Mesothelial cell of epicardium (in vitro differentiated cells): ENCODE data around the gene DDX3X. TPM values are rescaled to one million over a fixed set of nuclear protein-coding genes. Genes with fewer than 3 reads are reported as not detected.
"Not testable (repeated sequence)": the region's sequence is repeated elsewhere in the genome, so short reads cannot be mapped to it uniquely, and the experiment has no call there.

Experiments used
- DNase-seq, 2 experiments: peaks; one replicate each; pipeline ENCODE4 v3.0.0; 2021; ENCODE audit warnings: low spot score in 2 of 2; ENCODE audit not compliant: unreplicated experiment in 2 of 2
- H3K27ac Mint-ChIP-seq: 2 replicates; pipeline ENCODE4 v1.8.0; 2021; ENCODE audit warnings: mixed read lengths
- H3K27me3 Mint-ChIP-seq: 2 replicates; pipeline ENCODE4 v1.8.0; 2021; ENCODE audit warnings: low read depth, mixed read lengths
- H3K36me3 Mint-ChIP-seq: 2 replicates; pipeline ENCODE4 v1.8.0; 2021; ENCODE audit warnings: mixed read lengths
- H3K4me1 Mint-ChIP-seq: 2 replicates; pipeline ENCODE4 v1.8.0; 2021; ENCODE audit warnings: mixed read lengths
- H3K4me3 Mint-ChIP-seq: 2 replicates; pipeline ENCODE4 v1.8.0; 2021; ENCODE audit warnings: mild to moderate bottlenecking, moderate library complexity, mixed read lengths
- H3K9me3 Mint-ChIP-seq: 2 replicates; pipeline ENCODE4 v1.8.0; 2021; ENCODE audit warnings: mixed read lengths
- total RNA-seq: library from RNA; stranded (reverse); gene quantifications from 3 replicates; pipeline ENCODE4 v1.2.1, GENCODE V29; 2021
- TF ChIP-seq, protein P1 (sequence below): fragments of 200-600 bp; sonication (generic); IDR thresholded peaks from one replicate; pipeline ENCODE4 v1.5.0; 2021; ENCODE audit warnings: antibody characterized with exemption; ENCODE audit not compliant: unreplicated experiment

DDX3X gene
- 301 to 305 TPM (median 303 TPM) in 3 replicates for total RNA-seq

DNA sequence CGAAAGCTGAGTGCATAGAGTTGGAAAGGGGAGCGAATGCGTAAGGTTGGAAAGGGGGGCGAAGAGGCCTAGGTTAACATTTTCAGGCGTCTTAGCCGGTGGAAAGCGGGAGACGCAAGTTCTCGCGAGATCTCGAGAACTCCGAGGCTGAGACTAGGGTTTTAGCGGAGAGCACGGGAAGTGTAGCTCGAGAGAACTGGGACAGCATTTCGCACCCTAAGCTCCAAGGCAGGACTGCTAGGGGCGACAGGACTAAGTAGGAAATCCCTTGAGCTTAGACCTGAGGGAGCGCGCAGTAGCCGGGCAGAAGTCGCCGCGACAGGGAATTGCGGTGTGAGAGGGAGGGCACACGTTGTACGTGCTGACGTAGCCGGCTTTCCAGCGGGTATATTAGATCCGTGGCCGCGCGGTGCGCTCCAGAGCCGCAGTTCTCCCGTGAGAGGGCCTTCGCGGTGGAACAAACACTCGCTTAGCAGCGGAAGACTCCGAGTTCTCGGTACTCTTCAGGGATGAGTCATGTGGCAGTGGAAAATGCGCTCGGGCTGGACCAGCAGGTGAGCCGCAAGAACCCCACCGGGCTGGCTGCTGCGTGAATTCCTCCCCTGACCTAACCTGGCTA, at the start of gene DDX3X:
Gene DDX3X (plus strand): TSS at position 419 of the 619 bp plus-strand sequence. CDS start 91 bp downstream, at position 510.
- Mint-ChIP-seq H3K36me3 (no peaks in the 10 kb centered on the region), H3K4me1 (peaks cover 26% of the 10 kb centered on the region), H3K4me3 (peak within 1 kb of the TSS; percentile 90)

DNA sequence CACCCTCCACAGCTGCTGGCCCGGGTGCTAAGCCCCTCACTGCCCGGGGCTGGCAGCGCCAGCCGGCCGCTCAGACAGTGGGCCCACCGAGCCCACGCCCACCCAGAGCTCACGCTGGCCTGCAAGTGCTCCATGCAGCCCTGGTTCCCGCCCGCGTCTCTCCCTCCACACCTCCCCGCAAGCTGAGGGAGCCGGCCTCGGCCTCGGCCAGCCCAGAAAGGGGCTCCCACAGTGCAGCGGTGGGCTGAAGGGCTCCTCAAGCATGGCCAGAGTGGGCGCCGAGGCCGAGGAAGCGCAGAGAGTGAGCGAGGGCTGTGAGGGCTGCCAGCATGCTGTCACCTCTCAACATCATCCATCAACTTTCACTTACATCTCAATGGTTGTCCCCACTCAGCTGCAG, 48.0 kb upstream of the DDX3X start:
- not testable (repeated sequence) for H3K4me1 Mint-ChIP-seq, H3K27me3 Mint-ChIP-seq, H3K36me3 Mint-ChIP-seq, DNase-seq, H3K27ac Mint-ChIP-seq, H3K4me3 Mint-ChIP-seq
- peaks cover 18% of the 10 kb centered on the region for H3K9me3 Mint-ChIP-seq

More for the DNA sequence above, at the start of gene DDX3X:
- Mint-ChIP-seq H3K27ac (peak within 1 kb of the TSS; percentile 100), H3K27me3 (no peaks in the 10 kb centered on the region), H3K9me3 (peaks cover 3% of the 10 kb centered on the region)
- TF ChIP-seq, protein P1, sequence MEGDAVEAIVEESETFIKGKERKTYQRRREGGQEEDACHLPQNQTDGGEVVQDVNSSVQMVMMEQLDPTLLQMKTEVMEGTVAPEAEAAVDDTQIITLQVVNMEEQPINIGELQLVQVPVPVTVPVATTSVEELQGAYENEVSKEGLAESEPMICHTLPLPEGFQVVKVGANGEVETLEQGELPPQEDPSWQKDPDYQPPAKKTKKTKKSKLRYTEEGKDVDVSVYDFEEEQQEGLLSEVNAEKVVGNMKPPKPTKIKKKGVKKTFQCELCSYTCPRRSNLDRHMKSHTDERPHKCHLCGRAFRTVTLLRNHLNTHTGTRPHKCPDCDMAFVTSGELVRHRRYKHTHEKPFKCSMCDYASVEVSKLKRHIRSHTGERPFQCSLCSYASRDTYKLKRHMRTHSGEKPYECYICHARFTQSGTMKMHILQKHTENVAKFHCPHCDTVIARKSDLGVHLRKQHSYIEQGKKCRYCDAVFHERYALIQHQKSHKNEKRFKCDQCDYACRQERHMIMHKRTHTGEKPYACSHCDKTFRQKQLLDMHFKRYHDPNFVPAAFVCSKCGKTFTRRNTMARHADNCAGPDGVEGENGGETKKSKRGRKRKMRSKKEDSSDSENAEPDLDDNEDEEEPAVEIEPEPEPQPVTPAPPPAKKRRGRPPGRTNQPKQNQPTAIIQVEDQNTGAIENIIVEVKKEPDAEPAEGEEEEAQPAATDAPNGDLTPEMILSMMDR: no peak
- peak; percentile 60 to 78 for DNase-seq

DNA sequence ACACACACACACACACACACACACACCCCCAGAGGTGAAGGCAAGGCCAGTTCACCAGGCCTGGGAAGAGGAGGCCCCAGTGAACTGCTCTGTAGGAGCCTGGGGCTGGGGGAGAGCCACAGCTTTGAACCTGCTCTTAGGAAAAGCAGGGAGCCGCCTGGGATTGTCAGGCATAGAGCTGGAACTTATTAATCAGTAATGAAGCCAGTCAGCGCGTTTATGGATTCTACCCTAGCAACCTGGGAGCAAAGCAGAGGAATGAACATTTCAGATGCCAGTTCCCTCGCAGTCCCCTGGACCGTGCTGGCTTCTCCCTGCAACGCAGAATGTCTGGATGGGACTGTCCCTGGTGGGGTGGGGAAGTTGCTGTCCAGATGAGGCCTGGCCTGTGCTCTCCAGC, 45.3 kb upstream of the DDX3X start:
- H3K36me3 Mint-ChIP-seq: peaks cover 6% of the 10 kb centered on the region
- TF ChIP-seq, protein P1: no peak
- H3K27me3 Mint-ChIP-seq: no peaks in the 10 kb centered on the region
- peak overlapping the region; percentile 30 for H3K27ac Mint-ChIP-seq
- H3K9me3 Mint-ChIP-seq: peaks cover 19% of the 10 kb centered on the region
- H3K4me1 Mint-ChIP-seq: peaks cover 6% of the 10 kb centered on the region
- no peak for DNase-seq
- H3K4me3 Mint-ChIP-seq: no peak overlapping the region

DNA sequence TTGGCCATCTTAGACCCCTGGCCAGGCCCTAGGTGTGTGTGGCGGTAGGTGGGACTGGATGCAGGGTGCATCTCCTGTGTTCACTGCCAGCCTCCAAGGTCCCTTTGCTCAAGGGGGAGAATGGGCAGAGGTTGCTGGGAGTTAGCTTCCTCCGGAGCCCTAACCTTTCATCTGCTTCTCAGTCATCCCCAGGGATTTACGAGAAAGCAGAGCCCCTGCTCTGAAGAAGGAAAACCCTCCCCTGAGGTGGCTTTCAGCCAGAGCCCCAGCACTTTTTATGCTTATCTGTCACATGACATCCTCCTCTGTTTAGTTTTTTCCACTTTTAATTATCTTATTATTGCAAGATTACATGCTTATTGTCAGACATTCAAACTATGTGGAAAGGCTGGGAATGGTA, 44.9 kb upstream of the DDX3X start:
- Mint-ChIP-seq H3K27me3 (no peaks in the 10 kb centered on the region), H3K9me3 (peaks cover 16% of the 10 kb centered on the region), H3K4me1 (peaks cover 6% of the 10 kb centered on the region), H3K27ac (peak overlapping the region; percentile 30), H3K36me3 (peaks cover 4% of the 10 kb centered on the region), H3K4me3 (no peak overlapping the region)
- no peak for DNase-seq
- TF ChIP-seq, protein P1: no peak

DNA sequence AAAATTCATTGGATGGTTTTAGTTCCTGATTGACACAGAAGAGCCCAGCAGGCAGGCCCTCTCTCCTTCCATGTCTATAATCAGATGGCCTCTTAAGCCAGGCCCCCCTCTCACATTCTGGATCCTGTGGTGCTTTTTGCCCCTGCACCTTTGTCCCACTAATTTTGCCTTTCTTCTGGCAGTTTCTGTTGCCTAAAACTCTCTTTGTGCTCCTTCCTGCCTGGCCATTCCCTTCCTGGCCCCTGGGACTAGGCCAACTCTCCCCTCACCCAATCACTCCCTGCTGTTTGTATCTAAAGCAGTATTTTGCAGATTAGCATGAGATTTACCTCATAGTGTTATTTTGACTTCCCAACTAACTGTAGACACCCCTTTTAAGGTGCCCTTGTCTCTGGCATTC, 42.7 kb upstream of the DDX3X start:
- Mint-ChIP-seq H3K27ac (peak overlapping the region; percentile 49), H3K4me3 (no peak overlapping the region), H3K9me3 (peaks cover 13% of the 10 kb centered on the region), H3K27me3 (no peaks in the 10 kb centered on the region), H3K36me3 (peaks cover 4% of the 10 kb centered on the region), H3K4me1 (peaks cover 6% of the 10 kb centered on the region)
- TF ChIP-seq, protein P1: no peak
- DNase-seq: no peak

DNA sequence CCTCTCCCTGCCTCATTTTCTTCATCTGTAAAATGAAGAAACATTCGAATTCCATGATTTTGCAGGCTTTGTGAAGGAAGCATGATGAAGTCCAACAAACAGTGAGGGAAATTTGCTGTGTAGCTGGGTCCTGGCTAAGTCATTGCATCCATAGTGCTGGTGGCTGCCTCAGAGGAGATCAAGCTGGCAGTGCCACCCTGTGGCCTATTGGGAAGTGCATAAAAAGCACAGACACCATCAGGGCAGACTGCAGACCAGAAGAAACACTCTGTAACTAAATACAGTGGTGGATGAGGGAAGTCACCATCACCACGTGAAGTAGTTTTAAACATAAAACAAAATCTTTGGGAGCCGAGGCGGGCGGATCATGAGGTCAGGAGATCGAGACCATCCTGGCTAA, 40.7 kb upstream of the DDX3X start:
- peaks cover 6% of the 10 kb centered on the region for H3K36me3 Mint-ChIP-seq
- H3K4me3 Mint-ChIP-seq: no peak overlapping the region
- peaks cover 4% of the 10 kb centered on the region for H3K4me1 Mint-ChIP-seq
- TF ChIP-seq, protein P1: no peak
- H3K27ac Mint-ChIP-seq: no peak overlapping the region
- no peaks in the 10 kb centered on the region for H3K27me3 Mint-ChIP-seq
- no peak for DNase-seq
- peaks cover 12% of the 10 kb centered on the region for H3K9me3 Mint-ChIP-seq
